ENCODE measurements around the gene NEK3. TPM values are rescaled to one million over a fixed set of nuclear protein-coding genes. Genes with fewer than 3 reads are reported as not detected.

The NEK3 gene
- polyA plus RNA-seq, 1 donor from 2014 or later: 61.0 TPM

DNA sequence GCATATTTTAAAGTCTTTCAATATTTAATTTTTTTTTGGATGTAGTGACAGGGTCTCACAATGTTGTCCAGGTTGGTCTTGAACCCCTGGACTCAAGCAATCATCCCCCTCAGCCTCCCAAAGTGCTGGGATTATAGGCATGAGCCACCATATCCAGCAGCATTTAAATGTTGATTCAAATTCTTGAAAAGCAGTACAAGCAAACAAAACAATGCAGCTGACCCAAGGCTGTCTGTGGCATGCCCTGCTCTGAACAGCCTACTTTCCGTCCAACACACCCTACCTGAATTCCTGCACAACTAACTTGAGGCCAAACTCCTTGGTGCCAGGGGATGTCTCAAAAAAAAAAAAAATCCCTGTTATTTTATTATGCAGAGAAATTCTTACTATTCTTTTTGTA is 53.6 kb downstream of the NEK3 start:
- TF ChIP-seq MXI1 (conservative IDR thresholded peaks at IDR 0.05; ENCODE audit: poor library complexity, severe bottlenecking) (no peak), EZH2 (IDR thresholded peaks at IDR 0.05; ENCODE audit: borderline replicate concordance, insufficient read depth, low read length, poor library complexity, severe bottlenecking) (no peak), RAD21 (conservative IDR thresholded peaks at IDR 0.05) (no peak), CTCF (IDR thresholded peaks at IDR 0.05; ENCODE audit: poor library complexity, severe bottlenecking) (no peak), REST (IDR thresholded peaks at IDR 0.05; ENCODE audit: borderline replicate concordance) (no peak), TAF1 (IDR thresholded peaks at IDR 0.05; ENCODE audit: low read depth) (no peak), SMC3 (conservative IDR thresholded peaks at IDR 0.05; ENCODE audit: poor library complexity) (no peak), EP300 (conservative IDR thresholded peaks at IDR 0.05; ENCODE audit: poor library complexity, severe bottlenecking) (no peak), POLR2AphosphoS5 (IDR thresholded peaks at IDR 0.05) (no peak)
- H3K79me2 ChIP-seq (replicated peaks; ENCODE audit: insufficient read depth, low read length): no peaks in the 10 kb centered on the region
- no peak overlapping the region for H2AFZ ChIP-seq (ENCODE audit: low read depth, low read length)
- no peak overlapping the region for H3K9ac ChIP-seq (ENCODE audit: low read length)
- no peak overlapping the region for H3K4me2 ChIP-seq (ENCODE audit: low read length)
- H3K27me3 ChIP-seq (ENCODE audit: insufficient read depth, low read depth, low read length): no peaks in the 10 kb centered on the region
- no peak overlapping the region for H3K27ac ChIP-seq (ENCODE audit: low read length)
- H3K9me2 ChIP-seq (ENCODE audit: insufficient read depth, low read length): no peaks in the 10 kb centered on the region
- H3K4me3 ChIP-seq (ENCODE audit: low read length): no peak overlapping the region
- H4K20me1 ChIP-seq (ENCODE audit: insufficient read depth): no peaks in the 10 kb centered on the region
- no peaks in the 10 kb centered on the region for H3K36me3 ChIP-seq (ENCODE audit: insufficient read depth, low read length)
- no peaks in the 10 kb centered on the region for H3F3A ChIP-seq (ENCODE audit: insufficient read depth, low read length, poor library complexity, severe bottlenecking)
- H3K9me3 ChIP-seq (ENCODE audit: low read length): no peaks in the 10 kb centered on the region

GRCh38 chr13:52104624-52105023 is 54.8 kb downstream of the NEK3 start:
- H4K20me1 ChIP-seq (ENCODE audit: insufficient read depth): no peaks in the 10 kb centered on the region
- no peaks in the 10 kb centered on the region for H3F3A ChIP-seq (ENCODE audit: insufficient read depth, low read length, poor library complexity, severe bottlenecking)
- no peaks in the 10 kb centered on the region for H3K27me3 ChIP-seq (ENCODE audit: insufficient read depth, low read depth, low read length)
- no peak overlapping the region for H2AFZ ChIP-seq (ENCODE audit: low read depth, low read length)
- no peak overlapping the region for H3K4me3 ChIP-seq (ENCODE audit: low read length)
- no peaks in the 10 kb centered on the region for H3K9me2 ChIP-seq (ENCODE audit: insufficient read depth, low read length)
- H3K9ac ChIP-seq (ENCODE audit: low read length): no peak overlapping the region
- TF ChIP-seq TAF1 (IDR thresholded peaks at IDR 0.05; ENCODE audit: low read depth) (no peak), REST (IDR thresholded peaks at IDR 0.05; ENCODE audit: borderline replicate concordance) (no peak), CTCF (IDR thresholded peaks at IDR 0.05; ENCODE audit: poor library complexity, severe bottlenecking) (no peak), MXI1 (conservative IDR thresholded peaks at IDR 0.05; ENCODE audit: poor library complexity, severe bottlenecking) (no peak), POLR2AphosphoS5 (IDR thresholded peaks at IDR 0.05) (no peak), EP300 (conservative IDR thresholded peaks at IDR 0.05; ENCODE audit: poor library complexity, severe bottlenecking) (no peak)
- H3K4me2 ChIP-seq (ENCODE audit: low read length): no peak overlapping the region
- no peak overlapping the region for H3K27ac ChIP-seq (ENCODE audit: low read length)
- H3K9me3 ChIP-seq (ENCODE audit: low read length): no peaks in the 10 kb centered on the region
- H3K36me3 ChIP-seq (ENCODE audit: insufficient read depth, low read length): no peaks in the 10 kb centered on the region
- no peaks in the 10 kb centered on the region for H3K79me2 ChIP-seq (replicated peaks; ENCODE audit: insufficient read depth, low read length)
